ENCODE results near the gene PPM1J. TPM values are rescaled to one million over a fixed set of nuclear protein-coding genes. Genes with fewer than 3 reads are reported as not detected.

Gene PPM1J
- total and polyA plus RNA-seq, 2 of the 8 experiments (the other 6 are each of a cell fraction or from before 2014, with no cell fraction given) = 19.4 to 31.6 TPM

DNA sequence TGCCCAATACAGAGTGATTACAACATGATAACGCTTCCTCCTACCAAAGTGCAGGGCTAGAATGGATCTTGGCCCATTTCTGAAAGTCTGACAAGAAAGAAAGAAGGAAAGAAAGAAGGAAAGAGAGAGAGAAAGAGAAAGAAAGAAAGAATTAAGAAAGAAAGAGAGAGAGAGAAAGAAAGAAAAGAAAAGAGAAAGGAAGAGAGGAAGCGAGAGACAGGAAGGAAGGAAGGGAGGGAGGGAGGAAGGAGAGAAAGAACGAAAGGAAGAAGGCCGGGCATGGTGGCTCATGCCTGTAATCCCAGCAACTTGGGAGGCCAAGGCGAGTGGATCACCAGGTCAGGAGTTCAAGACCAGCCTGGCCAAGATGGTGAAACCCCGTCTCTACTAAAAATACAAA lies 44.1 kb upstream of the PPM1J start:
- DNase-seq (ENCODE audit: low read depth in 1 of 2, low spot score in 2 of 2) (no peak), FAIRE-seq (no peak)
- Histone ChIP-seq H2AFZ (ENCODE audit: low read length) (peak overlapping the region; percentile 51; the same call in 1 of the 2 replicates), H2BK20ac (ENCODE audit: low read length) (peak overlapping the region; percentile 15; the same call in 1 of the 2 replicates), H3K18ac (ENCODE audit: extremely low read depth, low read length) (no peak overlapping the region), H3K14ac (ENCODE audit: insufficient read length) (no peak overlapping the region), H3K27me3 (replicated peaks in 1 of 4; ENCODE audit: control insufficient read depth in 3 of 4, extremely low read depth in 1 of 4, insufficient read depth in 3 of 4, low read length in 3 of 4) (no peaks in the 10 kb centered on the region; a peak in 1 of 7 replicates), H3K9ac (replicated peaks in 1 of 4; ENCODE audit: extremely low read depth in 1 of 4, low read depth in 3 of 4, low read length in 3 of 4) (no peak overlapping the region), H2BK120ac (replicated peaks; ENCODE audit: low read depth, low read length) (no peak overlapping the region), H3K36me3 (ENCODE audit: control insufficient read depth in 2 of 4, insufficient read depth in 4 of 4, low read length in 3 of 4) (no peaks in the 10 kb centered on the region), H3K4me2 (ENCODE audit: insufficient read depth in 1 of 2, low read depth in 2 of 2, low read length in 2 of 2) (no peak overlapping the region), H3K23ac (ENCODE audit: insufficient read length) (no peak overlapping the region), H3K79me2 (ENCODE audit: control insufficient read depth in 1 of 2, insufficient read depth in 2 of 2, low read length in 2 of 2) (no peaks in the 10 kb centered on the region), H3K27ac (ENCODE audit: low read depth, low read length) (no peak overlapping the region), H3K79me1 (ENCODE audit: low read depth, low read length) (no peaks in the 10 kb centered on the region), H3K4me3 (ENCODE audit: extremely low read depth in 1 of 4, insufficient read depth in 2 of 4, low read depth in 3 of 4, low read length in 4 of 4) (no peak overlapping the region), H3K4me1 (replicated peaks in 1 of 4; ENCODE audit: control insufficient read depth in 3 of 4, insufficient read depth in 4 of 4, low read length in 3 of 4) (peaks cover 0 to 4% (median 0%) of the 10 kb centered on the region in 4 experiments; a peak in 4 of 7 replicates), H3K23me2 (ENCODE audit: low read depth, low read length) (no peaks in the 10 kb centered on the region), H4K5ac (ENCODE audit: insufficient read length, low read depth, low read length) (no peak overlapping the region), H3K9me3 (ENCODE audit: insufficient read depth in 2 of 2, low read depth in 1 of 2, low read length in 1 of 2) (peaks cover 0 to 2% of the 10 kb centered on the region in 2 experiments; a peak in 1 of 4 replicates), H2AK5ac (ENCODE audit: low read depth, low read length) (no peak overlapping the region), H4K91ac (replicated peaks; ENCODE audit: insufficient read length, low read length) (no peak overlapping the region), H2BK12ac (ENCODE audit: low read depth, low read length) (no peak overlapping the region), H3K4ac (replicated peaks; ENCODE audit: insufficient read length, low read depth, low read length) (no peak overlapping the region), H3K56ac (replicated peaks; ENCODE audit: insufficient read length, low read depth, low read length) (no peak overlapping the region), H4K8ac (ENCODE audit: extremely low read depth, insufficient read depth, low read length) (no peak overlapping the region), H2BK15ac (ENCODE audit: low read length) (no peak overlapping the region), H2BK5ac (ENCODE audit: low read depth, low read length) (no peak overlapping the region), H4K20me1 (replicated peaks in 1 of 2; ENCODE audit: control insufficient read depth in 1 of 2, insufficient read depth in 2 of 2, low read length in 2 of 2) (no peaks in the 10 kb centered on the region)
- CTCF ChIA-PET (ENCODE audit: partially characterized antibody) = interaction anchor here (1.2 to 9.4 kb wide), 4 partner anchors 16 to 40 kb away, joined by 3 to 84 read pairs (median 6); partner anchors contain the start of gene PPM1J
- 84% methylated on average over 6 of the region's 6 CpGs; no CpG with 5 or more reads in 1 of the 2 experiments for WGBS, 2 experiments (ENCODE audit: extremely low coverage in 1 of 2, insufficient coverage in 1 of 2, insufficient read length in 1 of 2, insufficient replicate concordance in 2 of 2, low coverage in 1 of 2, low lambda C conversion rate in 2 of 2, missing lambda C conversion rate in 1 of 2)
- POLR2A ChIA-PET (ENCODE audit: partially characterized antibody) = no interaction called here
- TF ChIP-seq RBBP5 (IDR thresholded peaks at IDR 0.05; ENCODE audit: borderline replicate concordance, low read depth, low read length) (no peak), KDM1A (IDR thresholded peaks at IDR 0.05; ENCODE audit: borderline replicate concordance, low read length) (no peak), BRCA1 (IDR thresholded peaks at IDR 0.05; ENCODE audit: low read depth, low read length) (no peak), SIN3A (conservative IDR thresholded peaks at IDR 0.05 in 1 of 2, IDR thresholded peaks at IDR 0.05 in 1 of 2; ENCODE audit: low read depth in 1 of 2, low read length in 2 of 2) (no peak), KDM5A (IDR thresholded peaks at IDR 0.05; ENCODE audit: low read length) (no peak), SAP30 (IDR thresholded peaks at IDR 0.05; ENCODE audit: insufficient read depth, insufficient replicate concordance, low read length) (no peak), CBX8 (IDR thresholded peaks at IDR 0.05; ENCODE audit: borderline replicate concordance, low read depth, low read length) (no peak), CTBP2 (IDR thresholded peaks at IDR 0.05; ENCODE audit: borderline replicate concordance, insufficient read depth, insufficient read length, low read length) (no peak), FOSL1 (IDR thresholded peaks at IDR 0.05; ENCODE audit: insufficient read depth, low read depth, low read length) (no peak), MAFK (IDR thresholded peaks at IDR 0.05; ENCODE audit: low read depth, low read length) (no peak), JUN (IDR thresholded peaks at IDR 0.05; ENCODE audit: low read depth, low read length) (no peak), POLR2AphosphoS5 (IDR thresholded peaks at IDR 0.05; ENCODE audit: low read depth, low read length) (no peak), NANOG (IDR thresholded peaks at IDR 0.05; ENCODE audit: insufficient read depth, low read depth, low read length, poor library complexity, severe bottlenecking) (no peak)

Data from H1 (cell line).